Activated naive CD4-positive, alpha-beta T cell treated with anti-CD3 and anti-CD28 coated beads, Interleukin-2, amount 10 ng/mL, durations not matched to agents 7 days and 5 days (primary cell): ENCODE data around the gene PTTG2.

Experiments
- CTCF ChIA-PET: fragments of 350-600 bp; sonication (Branson Sonifier 250); formaldehyde crosslinking; loops from one replicate; lab custom pipeline; 2021; ENCODE audit warnings: antibody characterized with exemption; lab: Charles Lee
- DNase-seq: peaks from one replicate; pipeline ENCODE4 v3.0.0-alpha.2; 2020
- H3K27ac Mint-ChIP-seq: one replicate; pipeline ENCODE4 v1.8.0; 2021; ENCODE audit warnings: mild to moderate bottlenecking, moderate library complexity, mixed read lengths
- H3K27me3 Mint-ChIP-seq: one replicate; pipeline ENCODE4 v1.8.0; 2021; ENCODE audit warnings: mild to moderate bottlenecking, mixed read lengths
- H3K36me3 Mint-ChIP-seq: one replicate; pipeline ENCODE4 v1.8.0; 2021; ENCODE audit warnings: mixed read lengths
- H3K4me1 Mint-ChIP-seq: one replicate; pipeline ENCODE4 v1.8.0; 2021; ENCODE audit warnings: mixed read lengths
- H3K4me3 Mint-ChIP-seq: one replicate; pipeline ENCODE4 v1.8.0; 2021; ENCODE audit warnings: mild to moderate bottlenecking, moderate library complexity, mixed read lengths
- H3K9me3 Mint-ChIP-seq: one replicate; pipeline ENCODE4 v1.8.0; 2021; ENCODE audit warnings: mixed read lengths

PTTG2 gene

GRCh38 chr4:37983951-37984350 is 23.8 kb downstream of the PTTG2 start:
- no peak overlapping the region for H3K4me3 Mint-ChIP-seq
- no peak for DNase-seq
- CTCF ChIA-PET: no interaction called here
- no peaks in the 10 kb centered on the region for H3K27me3 Mint-ChIP-seq
- H3K4me1 Mint-ChIP-seq: peaks cover 30% of the 10 kb centered on the region
- no peak overlapping the region for H3K27ac Mint-ChIP-seq
- peaks cover 8% of the 10 kb centered on the region for H3K36me3 Mint-ChIP-seq
- H3K9me3 Mint-ChIP-seq: no peaks in the 10 kb centered on the region

DNA sequence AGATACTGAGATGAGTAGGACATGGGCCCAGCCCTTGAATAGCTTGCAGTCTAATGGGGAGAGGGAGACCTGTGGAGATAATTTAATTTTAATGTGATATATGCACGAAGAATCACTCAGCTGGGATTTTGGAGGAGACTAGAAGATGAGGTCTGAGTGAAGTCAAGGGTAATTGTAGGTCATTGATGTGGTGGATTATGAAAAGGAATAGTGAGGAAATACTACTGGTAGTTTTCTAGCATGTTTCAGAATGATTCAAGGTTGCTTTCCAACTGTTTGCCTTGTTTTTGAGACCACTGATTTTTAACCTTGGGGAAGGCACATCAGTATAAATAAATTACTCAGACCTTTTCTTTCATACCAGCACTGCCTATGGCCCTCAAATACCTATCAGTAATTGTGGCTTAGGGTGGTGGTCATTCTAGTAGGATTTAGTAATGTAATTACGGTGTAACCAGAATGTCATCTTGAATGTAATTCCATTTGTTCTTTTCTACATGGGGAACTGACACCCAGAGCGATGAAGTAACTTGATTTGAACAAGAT is 25.6 kb downstream of the PTTG2 start:
- Mint-ChIP-seq H3K4me3 (no peak overlapping the region), H3K9me3 (no peaks in the 10 kb centered on the region), H3K36me3 (peaks cover 10% of the 10 kb centered on the region), H3K27ac (no peak overlapping the region), H3K27me3 (no peaks in the 10 kb centered on the region), H3K4me1 (peaks cover 20% of the 10 kb centered on the region)
- CTCF ChIA-PET: no interaction called here
- no peak for DNase-seq

DNA sequence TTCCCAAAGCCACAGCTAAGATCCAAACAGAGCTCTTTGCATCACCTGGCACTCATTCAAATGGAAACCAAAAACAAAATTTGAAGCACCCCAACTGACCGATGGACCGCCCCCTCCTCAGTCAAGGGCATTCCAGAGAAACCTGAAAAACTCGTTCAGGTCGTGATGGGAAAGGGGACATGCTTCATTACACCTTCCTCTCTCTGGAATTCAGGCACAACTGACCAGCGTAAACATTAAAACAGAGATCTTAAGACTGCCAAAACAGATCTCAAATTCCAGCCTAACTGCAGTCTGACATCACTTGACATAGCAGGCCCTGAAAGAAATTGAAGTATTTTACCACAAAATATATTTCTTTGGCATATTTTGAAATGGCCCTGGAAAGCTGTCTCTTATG is 28.5 kb downstream of the PTTG2 start:
- CTCF ChIA-PET: no interaction called here
- no peak overlapping the region for H3K27ac Mint-ChIP-seq

GRCh38 chr4:37989398-37990260 is 29.4 kb downstream of the PTTG2 start:
- H3K27me3 Mint-ChIP-seq: no peaks in the 10 kb centered on the region
- no peak for DNase-seq
- H3K36me3 Mint-ChIP-seq: peaks cover 18% of the 10 kb centered on the region
- H3K4me3 Mint-ChIP-seq: no peak overlapping the region
- H3K27ac Mint-ChIP-seq: no peak overlapping the region
- H3K4me1 Mint-ChIP-seq: peaks cover 11% of the 10 kb centered on the region
- CTCF ChIA-PET: no interaction called here
- H3K9me3 Mint-ChIP-seq: no peaks in the 10 kb centered on the region

More for the DNA sequence above, 28.5 kb downstream of the PTTG2 start:
- H3K9me3 Mint-ChIP-seq: no peaks in the 10 kb centered on the region
- peaks cover 17% of the 10 kb centered on the region for H3K36me3 Mint-ChIP-seq
- H3K4me3 Mint-ChIP-seq: no peak overlapping the region
- peaks cover 6% of the 10 kb centered on the region for H3K4me1 Mint-ChIP-seq
- H3K27me3 Mint-ChIP-seq: no peaks in the 10 kb centered on the region
- no peak for DNase-seq

- Mint-ChIP-seq H3K27me3 (no peaks in the 10 kb centered on the region), H3K9me3 (no peaks in the 10 kb centered on the region), H3K36me3 (peaks cover 18% of the 10 kb centered on the region), H3K4me3 (no peak overlapping the region), H3K27ac (no peak overlapping the region), H3K4me1 (peaks cover 19% of the 10 kb centered on the region)
- CTCF ChIA-PET: no interaction called here
- DNase-seq: no peak
Measured at GRCh38 chr4:37990731-37991245, 30.6 kb downstream of the PTTG2 start.

DNA sequence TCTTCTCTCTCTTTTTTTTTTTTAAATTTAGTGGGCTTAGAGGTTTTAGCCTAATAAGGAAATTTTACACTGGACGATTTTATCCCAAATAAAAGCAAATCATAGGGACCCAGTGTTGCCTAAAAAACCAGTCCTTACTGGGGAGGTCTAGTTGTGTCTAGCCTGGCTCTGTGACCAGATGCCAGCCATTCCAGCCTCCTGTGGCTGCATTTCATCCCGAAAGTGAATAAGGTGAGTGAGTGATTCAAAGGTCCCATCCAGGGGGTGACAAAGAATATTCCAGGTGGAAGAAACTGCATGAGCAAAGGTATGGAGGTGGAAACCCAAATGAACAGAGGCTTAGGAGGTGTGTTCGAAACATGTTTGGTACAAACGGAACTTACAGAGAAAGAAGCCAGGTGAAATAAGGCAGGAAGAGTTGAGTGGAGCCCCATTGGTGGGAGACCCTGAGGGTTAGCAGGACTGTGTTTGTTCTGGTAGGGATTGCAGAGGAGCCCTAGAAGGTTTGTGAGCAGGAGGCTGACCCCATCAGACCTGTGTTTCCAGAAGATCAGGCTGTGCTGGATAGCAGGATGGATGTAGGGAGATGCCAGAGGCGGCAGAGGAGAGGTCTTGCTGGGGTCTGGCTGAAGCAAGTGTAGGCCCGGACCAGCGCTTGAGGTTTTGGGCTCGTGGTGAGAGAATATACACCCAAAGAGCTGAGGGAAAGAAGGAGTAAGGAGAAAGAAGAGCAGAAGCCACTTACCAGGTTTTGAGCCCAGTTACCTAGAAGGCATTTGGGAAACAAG is 31.6 kb downstream of the PTTG2 start:
- DNase-seq: no peak
- peaks cover 18% of the 10 kb centered on the region for H3K4me1 Mint-ChIP-seq
- no peaks in the 10 kb centered on the region for H3K27me3 Mint-ChIP-seq
- no peaks in the 10 kb centered on the region for H3K9me3 Mint-ChIP-seq
- peaks cover 18% of the 10 kb centered on the region for H3K36me3 Mint-ChIP-seq
- CTCF ChIA-PET: no interaction called here
- no peak overlapping the region for H3K4me3 Mint-ChIP-seq
- H3K27ac Mint-ChIP-seq: no peak overlapping the region

DNA sequence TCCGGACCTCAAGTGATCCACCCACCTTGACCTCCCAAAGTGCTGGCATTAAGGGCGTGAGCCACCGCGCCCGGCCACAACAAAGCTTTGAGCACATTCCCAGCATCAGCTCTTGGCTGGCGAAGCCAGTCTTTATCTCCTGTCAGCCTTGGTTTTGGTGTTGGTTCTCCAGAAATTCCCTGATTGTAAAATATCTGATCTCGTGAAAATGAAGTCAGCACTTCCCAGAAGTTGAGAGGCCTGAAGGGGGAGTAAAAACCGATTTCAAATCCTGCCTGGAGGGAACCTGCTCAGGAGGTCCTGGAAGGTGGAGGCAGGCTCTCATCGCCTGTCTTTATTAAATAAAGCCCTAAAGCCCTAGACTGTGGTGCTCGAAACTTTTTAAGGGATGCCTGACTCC is 33.6 kb downstream of the PTTG2 start:
- H3K36me3 Mint-ChIP-seq: peaks cover 10% of the 10 kb centered on the region
- no peaks in the 10 kb centered on the region for H3K27me3 Mint-ChIP-seq
- H3K4me3 Mint-ChIP-seq: no peak overlapping the region
- peaks cover 24% of the 10 kb centered on the region for H3K4me1 Mint-ChIP-seq
- DNase-seq: no peak
- no peaks in the 10 kb centered on the region for H3K9me3 Mint-ChIP-seq
- CTCF ChIA-PET: interaction anchor here (1.1 kb wide), 1 partner anchor 540 kb away, joined by 4 read pairs; a partner anchor contains a TSS
- H3K27ac Mint-ChIP-seq: no peak overlapping the region

GRCh38 chr4:37994569-37994968 is 34.4 kb downstream of the PTTG2 start:
- Mint-ChIP-seq H3K9me3 (no peaks in the 10 kb centered on the region), H3K4me3 (no peak overlapping the region), H3K4me1 (peaks cover 30% of the 10 kb centered on the region), H3K27ac (peak overlapping the region; percentile 35), H3K27me3 (no peaks in the 10 kb centered on the region), H3K36me3 (peaks cover 8% of the 10 kb centered on the region)
- DNase-seq: no peak
- CTCF ChIA-PET: no interaction called here

GRCh38 chr4:37995299-37995821 is 35.2 kb downstream of the PTTG2 start:
- Mint-ChIP-seq H3K27ac (no peak overlapping the region), H3K4me1 (peaks cover 35% of the 10 kb centered on the region)

GRCh38 chr4:37995981-37996775 is 36.0 kb downstream of the PTTG2 start:
- H3K27ac Mint-ChIP-seq: no peak overlapping the region
- H3K36me3 Mint-ChIP-seq: peaks cover 8% of the 10 kb centered on the region
- H3K4me1 Mint-ChIP-seq: peaks cover 35% of the 10 kb centered on the region
- no peaks in the 10 kb centered on the region for H3K9me3 Mint-ChIP-seq
- no peak overlapping the region for H3K4me3 Mint-ChIP-seq
- DNase-seq: no peak
- CTCF ChIA-PET: interaction anchor here (0.6 kb wide), 1 partner anchor 602 kb away, joined by 4 read pairs; no protein-coding TSS in a partner anchor
- H3K27me3 Mint-ChIP-seq: no peaks in the 10 kb centered on the region

More at GRCh38 chr4:37995299-37995821, 35.2 kb downstream of the PTTG2 start:
- H3K9me3 Mint-ChIP-seq: no peaks in the 10 kb centered on the region
- peaks cover 8% of the 10 kb centered on the region for H3K36me3 Mint-ChIP-seq
- CTCF ChIA-PET: interaction anchor here (0.6 kb wide), 1 partner anchor 603 kb away, joined by 4 read pairs; no protein-coding TSS in a partner anchor
- no peak overlapping the region for H3K4me3 Mint-ChIP-seq
- no peak for DNase-seq
- no peaks in the 10 kb centered on the region for H3K27me3 Mint-ChIP-seq

DNA sequence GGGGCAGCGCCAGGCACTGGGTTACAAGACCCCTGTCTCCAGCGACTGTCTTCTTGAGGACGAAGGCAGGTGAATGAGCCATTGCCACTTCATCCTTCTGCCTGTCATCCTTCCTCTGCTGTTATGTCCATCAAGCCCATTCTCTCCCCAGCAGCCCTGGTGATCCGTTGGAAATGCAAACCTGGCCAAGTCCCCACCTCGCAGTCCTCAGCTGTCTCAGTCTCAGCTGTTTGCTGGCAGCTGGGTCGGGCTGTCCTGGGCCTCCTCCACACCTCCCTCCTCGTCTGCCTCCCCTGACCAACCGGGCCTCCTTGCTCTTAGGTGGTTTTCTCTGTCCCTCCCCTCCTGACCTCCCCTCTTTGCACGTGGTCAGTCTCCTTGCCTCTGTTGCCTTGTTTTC is 38.0 kb downstream of the PTTG2 start:
- no peak overlapping the region for H3K4me3 Mint-ChIP-seq
- no peaks in the 10 kb centered on the region for H3K9me3 Mint-ChIP-seq
- DNase-seq: no peak
- no peaks in the 10 kb centered on the region for H3K27me3 Mint-ChIP-seq
- peaks cover 37% of the 10 kb centered on the region for H3K4me1 Mint-ChIP-seq
- H3K27ac Mint-ChIP-seq: no peak overlapping the region
- CTCF ChIA-PET: no interaction called here
- peaks cover 4% of the 10 kb centered on the region for H3K36me3 Mint-ChIP-seq

- peak; percentile 46 for DNase-seq
- Mint-ChIP-seq H3K9me3 (no peaks in the 10 kb centered on the region), H3K4me1 (peaks cover 37% of the 10 kb centered on the region), H3K27ac (peak overlapping the region; percentile 7), H3K36me3 (peaks cover 2% of the 10 kb centered on the region), H3K27me3 (no peaks in the 10 kb centered on the region), H3K4me3 (no peak overlapping the region)
- CTCF ChIA-PET: no interaction called here
Measured at GRCh38 chr4:37999000-37999716, 39.0 kb downstream of the PTTG2 start.

DNA sequence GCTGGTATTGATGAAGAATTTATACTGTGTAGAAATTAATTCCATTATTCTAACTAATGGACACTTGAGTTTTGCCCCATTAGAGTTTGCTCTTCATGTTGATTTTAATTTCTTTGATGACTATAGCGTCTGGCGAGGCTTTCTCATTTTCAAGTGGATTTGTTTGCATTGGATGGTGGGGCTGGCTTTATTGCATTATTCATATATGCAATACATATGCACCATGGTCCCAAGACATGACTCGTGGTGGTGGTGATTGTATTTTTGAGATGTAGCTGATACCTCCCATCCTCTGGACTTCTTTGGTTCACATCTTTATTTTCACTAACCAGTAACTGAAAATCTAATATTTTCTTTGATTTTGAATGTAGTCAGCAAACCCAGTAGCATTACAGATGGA is 39.8 kb downstream of the PTTG2 start:
- CTCF ChIA-PET: no interaction called here
- H3K4me1 Mint-ChIP-seq: peaks cover 32% of the 10 kb centered on the region
- no peak overlapping the region for H3K4me3 Mint-ChIP-seq
- H3K27me3 Mint-ChIP-seq: no peaks in the 10 kb centered on the region
- no peak overlapping the region for H3K27ac Mint-ChIP-seq
- H3K9me3 Mint-ChIP-seq: no peaks in the 10 kb centered on the region
- no peak for DNase-seq
- H3K36me3 Mint-ChIP-seq: peaks cover 2% of the 10 kb centered on the region
